GM12801 (cell line): ENCODE measurements around the gene NELL1.

Source experiments
- CTCF ChIP-seq: IDR thresholded peaks from one replicate; pipeline ENCODE4 v1.5.1; 2011; ENCODE audit warnings: control low read depth; ENCODE audit not compliant: insufficient read length; ENCODE audit errors: extremely low read depth

The NELL1 gene

DNA sequence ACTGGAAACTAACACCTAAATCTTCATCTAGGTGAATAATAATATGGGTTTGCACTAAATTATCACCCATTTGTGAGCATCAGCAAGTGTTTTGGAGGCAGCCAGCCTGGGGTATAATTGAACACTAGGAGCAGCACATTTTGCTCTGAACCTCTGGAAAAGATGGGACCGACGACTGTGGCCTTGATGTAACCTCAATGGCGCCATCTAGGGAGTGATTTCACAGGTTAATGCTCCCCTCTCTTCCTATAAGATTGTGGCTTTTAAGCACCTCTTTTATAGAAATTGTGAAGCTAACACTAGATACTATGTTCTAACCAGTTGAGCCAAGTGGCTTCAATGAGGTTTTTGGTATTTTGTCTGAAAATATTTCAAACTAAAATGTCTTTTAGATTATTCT lies 203.7 kb downstream of the NELL1 start:
- no peak for TF ChIP-seq CTCF

DNA sequence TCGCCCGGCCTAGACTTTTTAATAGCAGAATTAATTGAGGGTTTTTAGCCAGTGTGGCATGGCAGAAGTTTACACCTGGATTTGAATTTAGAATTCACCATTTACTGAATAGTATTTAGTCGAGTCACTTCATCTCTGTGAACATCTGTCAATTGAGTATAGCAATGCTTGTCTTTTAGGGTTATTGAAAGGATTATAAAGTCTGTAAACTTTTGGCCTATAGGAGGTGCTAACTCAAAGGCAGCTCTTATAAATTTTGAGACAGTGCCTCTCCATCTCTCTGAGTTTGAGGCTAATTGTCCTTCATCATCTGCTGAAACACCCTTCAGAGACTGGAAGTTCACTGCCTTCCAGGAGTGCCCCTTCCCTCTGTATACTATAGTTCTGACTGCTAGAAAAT lies 205.0 kb downstream of the NELL1 start:
- TF ChIP-seq CTCF = no peak

DNA sequence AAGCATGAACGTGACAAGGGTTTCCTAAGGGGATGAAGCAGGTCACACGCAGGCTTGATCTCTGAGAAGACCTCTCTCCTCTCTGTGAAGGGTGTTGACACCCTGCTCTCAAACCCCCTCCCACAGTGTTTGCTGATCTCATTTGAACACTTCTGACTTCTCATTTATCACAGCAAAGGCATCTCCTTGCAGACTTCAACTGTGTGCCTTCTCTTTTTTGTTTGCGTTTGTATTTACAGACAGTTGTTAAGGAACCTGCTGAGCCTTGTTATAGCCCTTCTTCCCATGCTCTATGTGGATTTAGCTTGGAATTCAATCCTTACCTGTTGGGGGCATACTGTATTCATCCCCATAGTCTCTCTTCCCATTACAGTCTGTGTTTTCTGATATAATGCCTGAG lies 206.5 kb downstream of the NELL1 start:
- TF ChIP-seq CTCF = no peak

DNA sequence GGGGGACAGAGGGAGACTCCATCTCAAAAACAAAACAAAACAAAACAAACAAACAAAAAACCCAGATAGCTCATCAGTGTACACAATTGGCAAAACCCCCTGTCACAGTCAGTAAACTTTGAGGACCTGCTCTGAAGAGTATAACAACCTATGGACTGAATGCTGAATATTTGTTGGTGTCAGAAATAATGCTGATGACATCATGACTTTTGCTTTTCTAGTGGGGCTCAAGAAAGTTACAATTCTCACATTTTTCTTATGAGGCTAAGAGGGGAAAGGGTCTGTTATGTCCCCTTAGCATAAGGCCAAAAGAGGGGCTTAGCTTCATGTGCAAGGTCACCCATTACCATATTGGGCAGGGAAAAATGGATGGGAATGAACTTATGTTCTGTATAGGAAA lies 207.4 kb downstream of the NELL1 start:
- TF ChIP-seq CTCF = no peak

- TF ChIP-seq CTCF = no peak
Measured at GRCh38 chr11:20880094-20880493, 210.7 kb downstream of the NELL1 start.

GRCh38 chr11:20881328-20882079 lies 212.1 kb downstream of the NELL1 start:
- TF ChIP-seq CTCF = no peak

DNA sequence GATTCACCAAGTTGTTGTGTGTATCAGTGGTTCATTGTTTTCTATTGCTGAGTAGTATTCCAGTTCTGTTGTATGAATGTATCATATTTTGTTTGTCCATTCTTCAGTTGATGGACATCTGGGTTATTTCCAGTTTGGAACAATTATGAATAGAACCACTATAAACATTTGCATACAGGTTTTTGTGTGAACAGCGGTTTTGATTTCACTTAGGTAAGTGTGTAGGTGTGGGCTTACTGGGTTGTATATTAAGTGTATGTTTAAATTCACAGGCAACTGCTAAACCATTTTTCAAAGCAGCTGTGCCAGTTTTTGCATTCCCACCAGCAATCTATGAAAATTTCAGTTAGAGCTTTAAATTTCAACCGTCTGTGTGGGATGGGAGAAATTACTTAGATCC lies 217.8 kb downstream of the NELL1 start:
- no peak for TF ChIP-seq CTCF
